Ectodermal cell (in vitro differentiated cells): ENCODE measurements around the gene AFF1.

Source experiments
- H3K27ac ChIP-seq: 2 replicates; pipeline ENCODE4 v1.7.0; 2013; ENCODE audit warnings: mild to moderate bottlenecking, low read depth, low read length; ENCODE audit not compliant: insufficient read depth, poor library complexity, severe bottlenecking
- H3K27me3 ChIP-seq: 2 replicates; pipeline ENCODE4 v1.7.0; 2013; ENCODE audit warnings: mild to moderate bottlenecking, low read length; ENCODE audit not compliant: insufficient read depth, control insufficient read depth, poor library complexity, severe bottlenecking
- H3K36me3 ChIP-seq: one replicate; pipeline ENCODE4 v1.7.0; 2013; ENCODE audit warnings: low read length; ENCODE audit not compliant: control insufficient read depth, insufficient read depth
- H3K4me1 ChIP-seq: one replicate; pipeline ENCODE4 v1.7.0; 2013; ENCODE audit warnings: low read length; ENCODE audit not compliant: control insufficient read depth, insufficient read depth
- H3K4me3 ChIP-seq: 2 replicates; pipeline ENCODE4 v1.7.0; 2013; ENCODE audit warnings: low read depth, low read length, control low read depth; ENCODE audit not compliant: insufficient read depth
- H3K9me3 ChIP-seq: 2 replicates; pipeline ENCODE4 v1.7.0; 2013; ENCODE audit warnings: mild to moderate bottlenecking, low read length, moderate library complexity; ENCODE audit not compliant: control insufficient read depth
- WGBS, 2 experiments: methylation state at CpG; one replicate each; pipeline ENCODE4 v1.1.7; 2013; ENCODE audit warnings: missing lambda C conversion rate in 2 of 2; 5-methylcytosine and 5-hydroxymethylcytosine counted together

The AFF1 gene

GRCh38 chr4:86939729-86940575 lies 5.1 kb downstream of the AFF1 start:
- no peaks in the 10 kb centered on the region for H3K9me3 ChIP-seq
- H3K27me3 ChIP-seq = no peaks in the 10 kb centered on the region
- 90% methylated on average over 8 of the region's 8 CpGs for WGBS, 2 experiments
- peaks cover 6% of the 10 kb centered on the region for H3K4me1 ChIP-seq
- H3K4me3 ChIP-seq = no peak overlapping the region
- H3K36me3 ChIP-seq = no peaks in the 10 kb centered on the region
- H3K27ac ChIP-seq = no peak overlapping the region

GRCh38 chr4:86940920-86941460 lies 6.2 kb downstream of the AFF1 start:
- Histone ChIP-seq H3K27ac (no peak overlapping the region), H3K27me3 (no peaks in the 10 kb centered on the region), H3K9me3 (no peaks in the 10 kb centered on the region), H3K4me1 (peaks cover 6% of the 10 kb centered on the region), H3K36me3 (no peaks in the 10 kb centered on the region), H3K4me3 (no peak overlapping the region)
- 95 to 96% methylated on average over 15 of the region's 15 CpGs for WGBS, 2 experiments

DNA sequence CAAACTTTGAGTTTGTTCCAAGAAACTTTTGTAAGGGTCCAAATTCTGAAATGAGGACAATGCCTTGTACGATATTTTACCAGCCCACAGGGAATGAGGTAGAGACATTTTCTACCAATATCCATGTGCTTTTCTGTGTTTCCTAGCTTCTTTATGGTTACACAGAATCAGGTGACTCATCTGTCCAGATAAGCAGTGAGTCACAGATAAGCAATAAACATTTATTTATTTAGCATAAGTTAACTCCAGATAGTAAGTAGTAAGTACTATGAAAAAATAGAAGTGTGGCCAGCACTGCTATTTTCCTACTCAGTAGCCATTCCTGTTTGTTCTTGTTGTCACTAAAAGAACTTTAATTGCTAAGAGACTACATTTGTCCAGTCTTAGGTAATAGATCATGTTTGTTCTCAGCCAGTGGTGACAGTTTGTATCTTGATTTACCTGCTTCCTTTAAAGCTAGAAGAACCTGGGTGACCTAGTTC lies 7.4 kb downstream of the AFF1 start:
- no peaks in the 10 kb centered on the region for H3K9me3 ChIP-seq
- 90 to 97% methylated on average over 1 of the region's 1 CpG for WGBS, 2 experiments
- no peak overlapping the region for H3K27ac ChIP-seq
- H3K4me1 ChIP-seq = peaks cover 7% of the 10 kb centered on the region
- no peak overlapping the region for H3K4me3 ChIP-seq
- H3K36me3 ChIP-seq = no peaks in the 10 kb centered on the region
- no peaks in the 10 kb centered on the region for H3K27me3 ChIP-seq

DNA sequence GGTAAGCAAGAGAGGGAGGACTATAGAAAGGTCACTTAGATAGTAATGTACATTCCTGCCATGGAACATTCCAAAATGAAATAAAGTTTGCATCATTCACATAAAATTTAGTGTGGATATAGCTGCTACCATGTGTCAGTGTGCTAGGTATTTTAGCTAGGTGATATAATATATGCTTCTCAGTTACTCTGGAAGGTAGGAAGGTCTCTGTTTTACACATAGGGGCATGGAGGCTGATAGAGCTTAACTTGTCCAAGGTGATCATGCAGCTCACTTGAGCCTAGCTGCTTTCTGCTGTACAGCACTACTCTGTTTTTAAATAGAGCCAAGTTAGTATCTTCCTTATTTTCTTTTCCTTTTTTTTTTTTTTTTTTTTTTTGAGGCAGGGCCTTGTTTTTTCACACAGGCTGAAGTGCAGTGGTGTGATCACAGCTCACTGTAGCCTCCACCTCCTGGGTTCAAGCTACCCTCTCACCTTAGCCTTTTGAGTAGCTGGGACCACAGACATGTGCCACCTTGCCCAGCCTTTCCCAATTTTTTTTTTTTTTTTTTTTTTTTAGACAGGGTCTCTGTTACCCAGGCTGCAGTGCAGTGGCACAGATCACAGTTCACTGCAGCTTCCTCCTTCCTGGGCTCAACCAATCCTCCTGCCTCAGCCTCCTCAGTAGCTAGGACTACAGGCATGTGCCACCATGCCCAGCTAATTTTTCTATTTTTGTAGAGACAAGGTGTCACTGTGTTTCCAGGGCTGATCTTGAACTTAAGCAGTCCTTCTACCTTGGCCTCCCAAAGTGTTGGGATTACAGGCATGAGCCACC lies 10.4 kb downstream of the AFF1 start:
- Histone ChIP-seq H3K36me3 (no peaks in the 10 kb centered on the region), H3K27me3 (no peaks in the 10 kb centered on the region), H3K4me1 (peaks cover 16% of the 10 kb centered on the region), H3K9me3 (no peaks in the 10 kb centered on the region), H3K4me3 (no peak overlapping the region), H3K27ac (no peak overlapping the region)

DNA sequence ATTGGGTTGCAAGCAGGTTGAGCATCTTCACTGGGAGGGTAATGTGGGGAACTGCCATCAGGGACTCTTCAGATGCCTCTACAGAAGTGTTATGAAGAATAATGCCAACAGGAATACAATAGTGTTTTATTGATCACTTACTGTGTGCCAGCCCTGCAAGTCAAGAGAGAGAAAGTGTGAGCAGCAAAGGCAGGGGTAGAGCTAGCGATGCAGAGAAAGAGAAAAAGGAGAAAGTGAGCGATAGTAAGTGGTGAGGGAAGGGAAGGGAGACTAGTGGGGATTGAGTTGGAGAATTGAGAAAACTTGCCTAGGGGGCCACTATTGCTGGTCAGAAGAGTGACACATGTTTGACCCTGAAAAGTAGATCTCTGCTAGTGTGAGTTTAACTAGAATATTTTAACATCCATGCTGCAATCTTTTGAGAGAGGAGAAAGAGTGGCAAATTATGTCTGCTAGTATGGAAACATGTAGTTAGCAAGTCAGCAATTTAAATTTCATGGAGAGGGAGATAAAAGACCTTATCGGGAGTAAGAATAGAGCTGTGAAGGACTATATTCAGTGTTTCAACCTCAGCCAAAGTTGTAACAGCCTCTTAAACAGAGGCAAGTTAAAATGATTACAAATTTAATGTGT lies 12.2 kb downstream of the AFF1 start:
- H3K36me3 ChIP-seq = no peaks in the 10 kb centered on the region
- H3K27me3 ChIP-seq = no peaks in the 10 kb centered on the region
- H3K4me1 ChIP-seq = peaks cover 26% of the 10 kb centered on the region
- no peak overlapping the region for H3K4me3 ChIP-seq
- no peaks in the 10 kb centered on the region for H3K9me3 ChIP-seq
- WGBS, 2 experiments = 71 to 74% methylated on average over 3 of the region's 3 CpGs
- H3K27ac ChIP-seq = no peak overlapping the region

DNA sequence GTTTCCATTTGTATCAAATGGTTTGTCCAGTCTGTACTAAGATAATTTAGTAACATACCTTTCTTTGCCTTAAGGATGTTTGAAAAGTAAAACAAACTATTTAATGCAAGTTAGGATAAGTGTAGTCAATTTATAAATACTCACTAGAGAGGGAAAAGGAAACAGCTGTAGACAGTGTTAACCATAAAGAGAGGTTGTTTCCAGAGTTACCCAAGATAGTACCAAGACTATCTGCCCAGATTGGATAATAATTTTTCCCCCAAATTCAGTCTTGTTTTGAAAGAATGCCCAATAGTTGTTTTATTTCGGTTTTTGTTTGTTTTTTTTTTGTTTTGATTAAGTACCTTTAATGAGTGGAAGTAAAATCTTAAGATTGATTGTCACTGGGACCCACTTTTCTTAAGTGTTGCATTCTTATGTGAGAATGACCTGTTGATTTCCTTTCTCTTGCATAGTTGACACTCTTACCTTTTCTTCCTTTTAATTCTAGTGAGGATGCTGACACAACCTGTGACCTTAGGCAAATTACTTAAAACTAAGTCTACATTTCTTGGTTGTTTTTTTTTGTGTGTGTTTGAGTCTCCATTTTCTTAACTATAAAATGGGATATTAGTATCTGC lies 12.8 kb downstream of the AFF1 start:
- Histone ChIP-seq H3K27ac (no peak overlapping the region), H3K36me3 (no peaks in the 10 kb centered on the region), H3K9me3 (no peaks in the 10 kb centered on the region), H3K4me3 (no peak overlapping the region), H3K4me1 (peaks cover 26% of the 10 kb centered on the region), H3K27me3 (no peaks in the 10 kb centered on the region)
- 9 to 18% methylated on average over 1 of the region's 1 CpG for WGBS, 2 experiments

GRCh38 chr4:86948276-86948675 lies 13.5 kb downstream of the AFF1 start:
- Histone ChIP-seq H3K4me1 (peaks cover 26% of the 10 kb centered on the region), H3K36me3 (no peaks in the 10 kb centered on the region), H3K4me3 (no peak overlapping the region), H3K9me3 (no peaks in the 10 kb centered on the region), H3K27ac (peak overlapping the region; percentile 36), H3K27me3 (no peaks in the 10 kb centered on the region)
- WGBS, 2 experiments = 59 to 64% methylated on average over 1 of the region's 1 CpG

- 64 to 66% methylated on average over 10 of the region's 10 CpGs for WGBS, 2 experiments
- H3K9me3 ChIP-seq = no peaks in the 10 kb centered on the region
- peak overlapping the region; percentile 55 for H3K27ac ChIP-seq
- no peaks in the 10 kb centered on the region for H3K27me3 ChIP-seq
- no peak overlapping the region for H3K4me3 ChIP-seq
- peaks cover 26% of the 10 kb centered on the region for H3K4me1 ChIP-seq
- H3K36me3 ChIP-seq = no peaks in the 10 kb centered on the region
Observed at GRCh38 chr4:86950831-86951525, 16.2 kb downstream of the AFF1 start.

GRCh38 chr4:86955888-86956451 lies 21.2 kb downstream of the AFF1 start:
- Histone ChIP-seq H3K4me1 (peaks cover 25% of the 10 kb centered on the region), H3K36me3 (no peaks in the 10 kb centered on the region), H3K27me3 (no peaks in the 10 kb centered on the region), H3K9me3 (no peaks in the 10 kb centered on the region), H3K27ac (no peak overlapping the region), H3K4me3 (no peak overlapping the region)
